ENCODE results near the gene NHLRC3. TPM values are rescaled to one million over a fixed set of nuclear protein-coding genes. Genes with fewer than 3 reads are reported as not detected.

NHLRC3 gene
- total RNA-seq, 3 donors from 2014 or later: 20.9 to 37.0 (median 33.5) TPM

- H3K4me3 ChIP-seq: no peak overlapping the region
- H3K36me3 ChIP-seq (ENCODE audit: low read depth): no peaks in the 10 kb centered on the region
- ATAC-seq: no peak
- no peak for DNase-seq
- no peak for TF ChIP-seq CTCF (IDR thresholded peaks at IDR 0.05)
- intact Hi-C loops (cut with DNase I, micrococcal nuclease): no loop called here
- no peaks in the 10 kb centered on the region for H3K4me1 ChIP-seq (ENCODE audit: low read depth)
- no peaks in the 10 kb centered on the region for H3K9me3 ChIP-seq
Observed at GRCh38 chr13:39091586-39091985, 53.3 kb downstream of the NHLRC3 start.

GRCh38 chr13:39095500-39095899 lies 57.2 kb downstream of the NHLRC3 start:
- intact Hi-C loops (cut with DNase I, micrococcal nuclease): no loop called here
- H3K4me1 ChIP-seq (ENCODE audit: low read depth): no peaks in the 10 kb centered on the region
- ATAC-seq (no peak), DNase-seq (no peak)
- no peak overlapping the region for H3K4me3 ChIP-seq
- TF ChIP-seq CTCF (IDR thresholded peaks at IDR 0.05): no peak
- H3K36me3 ChIP-seq (ENCODE audit: low read depth): no peaks in the 10 kb centered on the region
- no peaks in the 10 kb centered on the region for H3K9me3 ChIP-seq

- Histone ChIP-seq H3K4me3 (no peak overlapping the region), H3K4me1 (ENCODE audit: low read depth) (no peaks in the 10 kb centered on the region), H3K9me3 (no peaks in the 10 kb centered on the region), H3K36me3 (ENCODE audit: low read depth) (no peaks in the 10 kb centered on the region)
- intact Hi-C loops (cut with DNase I, micrococcal nuclease): no loop called here
- TF ChIP-seq CTCF (IDR thresholded peaks at IDR 0.05): no peak
- DNase-seq: no peak
- ATAC-seq: no peak
Observed at GRCh38 chr13:39099231-39099630, 61.0 kb downstream of the NHLRC3 start.

Other genes starting within 250 kb of the NHLRC3 start
- gene STOML3, start 47.6 kb upstream of the NHLRC3 start, total RNA-seq: under 1 TPM in 1 of 3 donors, not detected in 2; 0.52 TPM
- 10 to 100 TPM; 37.4 to 45.0 (median 43.3) TPM for gene PROSER1, start 367 bp upstream of the NHLRC3 start, total RNA-seq

All from mucosa of descending colon (tissue), 3 donors.